Measurements from ENCODE around the gene PFKP. TPM values are rescaled to one million over a fixed set of nuclear protein-coding genes. Genes with fewer than 3 reads are reported as not detected.
A peak's percentile ranks its signal among the peaks of the same experiment; 100 is the strongest.
"Not testable (repeated sequence)": the region's sequence is repeated elsewhere in the genome, so short reads cannot be mapped to it uniquely, and the experiment has no call there.

PFKP gene
- total and polyA plus RNA-seq, 5 donors = 86.8 to 120 (median 113) TPM

DNA sequence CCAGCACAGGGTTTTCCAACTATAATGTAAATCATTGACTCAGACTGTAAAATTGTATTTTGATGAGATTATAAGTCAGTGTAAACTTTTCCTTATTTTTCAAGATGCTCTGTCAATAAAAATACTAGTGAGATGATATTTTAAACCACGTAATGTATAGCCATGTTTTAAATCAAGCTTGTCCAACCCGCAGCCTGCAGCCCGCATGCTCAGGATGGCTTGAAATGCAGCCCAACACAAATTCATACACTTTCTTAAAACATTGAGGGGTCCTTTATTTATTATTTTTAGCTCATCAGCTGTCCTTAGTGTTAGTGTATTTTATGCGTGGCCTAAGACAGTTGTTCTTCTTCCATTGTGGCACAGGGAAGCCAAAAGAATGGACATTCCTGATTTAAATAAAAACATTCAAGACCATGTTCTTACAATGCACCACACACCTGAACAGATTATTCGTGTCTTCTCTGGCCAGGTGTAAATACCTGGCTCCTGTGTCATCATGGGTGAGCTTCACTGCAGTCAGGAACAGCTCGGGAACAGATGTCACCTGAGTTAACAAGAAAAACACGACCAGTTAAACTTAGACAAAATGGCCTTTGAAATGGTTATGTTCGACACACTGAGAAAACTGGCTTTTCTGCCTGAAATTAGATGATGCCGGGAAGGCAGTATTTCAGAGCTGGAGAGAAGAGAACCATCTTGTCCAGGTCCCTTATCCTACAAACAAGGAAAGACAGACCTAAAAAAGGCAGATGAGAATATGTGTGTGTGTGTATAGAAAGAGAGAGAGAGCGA, 99.3 kb downstream of the PFKP start:
- H3K27ac ChIP-seq (ENCODE audit: low read length) = no peak overlapping the region
- DNase-seq (no peak), ATAC-seq (no peak)
- 93% methylated on average over 10 of the region's 10 CpGs for WGBS
- no peaks in the 10 kb centered on the region for H3K4me1 ChIP-seq (ENCODE audit: control insufficient read depth, insufficient read depth, low read length)
- H3K9me3 ChIP-seq (ENCODE audit: control insufficient read depth, low read length) = no peaks in the 10 kb centered on the region
- H3K4me3 ChIP-seq (ENCODE audit: low read length) = no peak overlapping the region
- intact Hi-C loops (cut with DNase I) = no loop called here
- H3K27me3 ChIP-seq (ENCODE audit: control insufficient read depth, insufficient read depth) = no peaks in the 10 kb centered on the region

DNA sequence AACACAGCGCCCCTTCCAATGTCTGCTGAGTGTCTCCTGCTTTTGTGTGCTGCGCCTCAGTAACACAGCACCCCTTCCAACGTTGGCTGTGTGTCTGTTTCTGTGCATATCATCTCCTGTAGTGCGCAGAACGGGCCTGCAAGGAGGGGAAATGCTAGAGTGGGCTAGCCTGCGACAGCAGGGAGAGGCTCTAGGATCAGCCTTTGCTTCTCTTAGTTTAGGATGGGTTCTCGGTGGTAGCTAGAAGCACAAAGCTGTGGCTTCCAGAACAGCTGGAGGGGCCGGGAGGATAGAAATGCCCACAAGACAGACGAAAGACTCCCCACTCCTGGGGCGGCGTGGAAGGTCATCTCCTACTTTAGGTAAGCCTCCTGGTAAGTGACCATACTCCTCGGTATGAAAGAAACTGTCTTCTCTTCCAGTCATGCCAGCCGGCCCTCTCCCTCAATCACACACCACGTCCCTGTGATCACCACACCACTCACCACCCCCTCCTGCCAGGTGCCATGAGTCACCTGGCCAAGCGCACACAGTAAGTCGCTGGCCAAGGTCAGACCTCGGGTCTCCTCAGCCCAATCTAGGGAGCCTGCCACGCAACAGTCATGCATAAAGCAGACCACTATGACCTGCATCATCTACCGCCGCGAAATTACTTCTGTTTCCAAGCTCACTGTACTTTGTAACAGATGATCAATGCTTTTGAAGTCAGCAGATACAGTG, 100.4 kb downstream of the PFKP start:
- DNase-seq (no peak), ATAC-seq (no peak)
- Histone ChIP-seq H3K4me1 (ENCODE audit: control insufficient read depth, insufficient read depth, low read length) (no peaks in the 10 kb centered on the region), H3K27ac (ENCODE audit: low read length) (no peak overlapping the region), H3K9me3 (ENCODE audit: control insufficient read depth, low read length) (no peaks in the 10 kb centered on the region), H3K27me3 (ENCODE audit: control insufficient read depth, insufficient read depth) (no peaks in the 10 kb centered on the region), H3K4me3 (ENCODE audit: low read length) (no peak overlapping the region)
- WGBS = 92% methylated on average over 21 of the region's 21 CpGs
- intact Hi-C loops (cut with DNase I) = no loop called here

DNA sequence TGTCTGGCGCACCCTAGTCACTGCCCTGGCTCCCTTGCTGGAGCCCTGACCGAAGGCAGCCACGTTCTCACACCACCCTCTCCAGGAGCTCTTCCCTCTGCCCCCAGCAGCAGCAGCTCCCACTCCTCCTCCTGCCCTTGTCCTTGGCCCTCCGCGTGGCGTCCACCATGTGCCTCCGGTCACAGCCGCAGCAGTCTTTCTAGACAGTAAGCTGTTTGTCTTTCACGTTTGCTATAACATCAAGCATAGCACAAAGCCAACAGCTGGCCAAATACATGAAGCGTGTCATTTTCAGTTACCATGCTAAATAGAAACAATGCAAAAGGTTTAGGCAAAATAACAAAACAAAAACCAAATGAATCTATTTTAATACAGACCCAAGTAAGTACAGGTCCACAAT, 101.9 kb downstream of the PFKP start:
- Histone ChIP-seq H3K4me1 (ENCODE audit: control insufficient read depth, insufficient read depth, low read length) (peaks cover 3% of the 10 kb centered on the region), H3K9me3 (ENCODE audit: control insufficient read depth, low read length) (no peaks in the 10 kb centered on the region), H3K27me3 (ENCODE audit: control insufficient read depth, insufficient read depth) (no peaks in the 10 kb centered on the region), H3K27ac (ENCODE audit: low read length) (no peak overlapping the region), H3K4me3 (ENCODE audit: low read length) (no peak overlapping the region)
- ATAC-seq (no peak), DNase-seq (no peak)
- intact Hi-C loops (cut with DNase I) = no loop called here
- 91% methylated on average over 10 of the region's 10 CpGs for WGBS

DNA sequence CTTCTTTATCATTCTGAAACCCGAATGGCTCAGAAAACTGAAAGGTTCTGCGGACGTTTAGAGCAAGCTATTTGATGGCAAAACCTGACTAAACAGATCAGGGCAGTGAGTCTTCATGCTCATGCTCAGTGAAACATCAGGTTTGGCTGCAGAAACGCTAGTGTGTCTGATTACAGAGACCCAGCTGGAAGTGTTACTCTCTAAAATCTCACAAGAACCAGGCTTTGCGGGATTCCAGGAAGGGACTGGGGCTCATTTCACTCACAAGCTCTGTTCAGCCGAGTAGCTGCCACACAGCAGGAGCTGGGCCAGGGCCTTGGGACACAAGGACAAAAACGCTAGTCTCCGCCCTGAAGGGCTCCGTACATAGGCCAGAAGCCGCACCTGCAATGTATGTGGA, 102.3 kb downstream of the PFKP start:
- Histone ChIP-seq H3K27ac (ENCODE audit: low read length) (no peak overlapping the region), H3K4me1 (ENCODE audit: control insufficient read depth, insufficient read depth, low read length) (peaks cover 3% of the 10 kb centered on the region), H3K9me3 (ENCODE audit: control insufficient read depth, low read length) (no peaks in the 10 kb centered on the region), H3K27me3 (ENCODE audit: control insufficient read depth, insufficient read depth) (no peaks in the 10 kb centered on the region), H3K4me3 (ENCODE audit: low read length) (no peak overlapping the region)
- WGBS = 90% methylated on average over 10 of the region's 10 CpGs
- no peak for DNase-seq
- intact Hi-C loops (cut with DNase I) = no loop called here
- ATAC-seq = no peak

DNA sequence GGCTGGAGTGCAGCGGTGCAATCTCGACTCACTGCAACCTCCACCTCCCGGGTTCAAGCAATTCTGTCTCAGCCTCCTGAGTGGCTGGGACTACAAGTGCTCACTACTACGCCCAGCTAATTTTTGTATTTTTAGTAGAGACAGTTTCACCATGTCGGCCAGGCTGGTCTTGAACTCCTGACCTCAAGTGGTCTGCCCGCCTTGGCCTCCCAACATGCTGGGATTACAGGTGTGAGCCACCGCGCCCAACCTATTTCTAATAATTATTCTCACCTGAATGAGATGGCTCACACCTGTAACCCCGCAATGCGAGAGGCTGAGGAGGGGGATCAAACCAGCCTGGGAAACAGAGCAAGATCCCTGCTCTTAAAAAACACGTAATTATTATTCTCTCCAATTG, 104.1 kb downstream of the PFKP start:
- DNase-seq = peak in 1 of 3 donors; percentile 58
- H3K27ac ChIP-seq (ENCODE audit: low read length); intact Hi-C loops (cut with DNase I); ATAC-seq; H3K27me3 ChIP-seq (ENCODE audit: control insufficient read depth, insufficient read depth); H3K9me3 ChIP-seq (ENCODE audit: control insufficient read depth, low read length); H3K4me1 ChIP-seq (ENCODE audit: control insufficient read depth, insufficient read depth, low read length): not testable (repeated sequence)
- H3K4me3 ChIP-seq (ENCODE audit: low read length) = peak overlapping the region; percentile 71
- 90% methylated on average over 11 of the region's 11 CpGs for WGBS

DNA sequence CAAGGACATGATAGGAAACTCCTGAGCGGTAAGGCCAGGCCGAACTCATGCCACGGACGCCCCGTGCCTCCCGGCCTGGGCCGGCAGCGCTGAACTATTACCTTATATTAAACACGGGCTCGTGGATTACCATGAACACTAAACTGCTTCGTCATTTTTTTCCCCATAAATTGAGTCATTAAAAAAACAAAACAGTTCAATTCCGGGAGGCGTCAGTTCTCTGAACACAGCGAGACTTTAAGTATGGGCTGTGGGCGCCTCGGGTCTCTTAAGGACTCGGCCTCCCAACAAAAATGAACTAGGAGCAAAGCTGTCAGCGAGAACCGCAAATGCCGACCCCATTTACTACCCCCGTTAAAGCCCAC, 104.7 kb downstream of the PFKP start:
- H3K27me3 ChIP-seq (ENCODE audit: control insufficient read depth, insufficient read depth) = no peaks in the 10 kb centered on the region
- H3K9me3 ChIP-seq (ENCODE audit: control insufficient read depth, low read length) = no peaks in the 10 kb centered on the region
- intact Hi-C loops (cut with DNase I) = no loop called here
- under 1% methylated on average over 21 of the region's 21 CpGs for WGBS
- peak overlapping the region; percentile 33 for H3K27ac ChIP-seq (ENCODE audit: low read length)
- DNase-seq (no peak), ATAC-seq (peak in 1 of 2 donors; percentile 12)
- peaks cover 3% of the 10 kb centered on the region for H3K4me1 ChIP-seq (ENCODE audit: control insufficient read depth, insufficient read depth, low read length)
- peak overlapping the region; percentile 71 for H3K4me3 ChIP-seq (ENCODE audit: low read length)

DNA sequence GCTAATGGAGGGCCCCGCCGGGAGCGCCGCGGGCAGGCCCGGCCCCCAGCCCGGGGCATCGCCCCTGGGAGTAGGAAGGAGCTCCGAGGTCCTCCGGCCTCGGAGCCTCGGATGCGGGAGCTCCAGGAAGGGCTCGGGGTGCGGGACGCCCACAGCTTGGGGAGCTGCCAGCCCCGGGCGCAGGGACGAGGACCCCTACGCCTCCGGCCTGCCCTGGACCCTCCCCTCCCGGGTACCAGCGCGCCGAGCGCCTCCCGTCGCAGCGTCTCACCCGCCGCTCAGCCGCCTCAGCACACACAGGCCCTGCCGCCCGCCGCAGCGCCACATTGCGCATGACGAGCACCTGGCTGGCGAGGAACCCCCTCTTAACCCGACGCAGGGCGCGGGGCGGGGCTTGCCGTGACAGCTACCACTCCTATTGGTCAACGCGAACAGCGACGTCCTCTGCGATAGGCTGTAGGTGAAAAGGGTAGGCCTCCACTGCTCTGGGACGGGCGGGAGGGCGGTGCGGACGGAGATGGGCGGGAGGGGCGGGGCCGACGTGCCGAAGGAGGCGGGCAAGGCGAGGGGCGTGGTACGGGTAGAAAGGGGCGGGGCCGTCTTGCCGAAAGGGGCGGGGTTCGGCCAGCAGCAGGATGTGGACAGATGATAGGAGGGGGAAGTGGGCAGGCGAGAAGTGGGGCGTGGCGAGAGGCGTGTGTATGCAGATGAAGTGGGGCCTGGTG, 105.3 kb downstream of the PFKP start, which contains the start of gene PITRM1:
PITRM1 (minus strand) TSS at position 337 of the 725 bp plus-strand sequence; CDS start at position 327, 10 bp downstream.
- H3K9me3 ChIP-seq (ENCODE audit: control insufficient read depth, low read length) = no peaks in the 10 kb centered on the region
- H3K27ac ChIP-seq (ENCODE audit: low read length) = peak within 1 kb of the TSS; percentile 33
- under 1% methylated on average over 73 of the region's 73 CpGs for WGBS
- intact Hi-C loops (cut with DNase I) = no loop called here
- no peaks in the 10 kb centered on the region for H3K27me3 ChIP-seq (ENCODE audit: control insufficient read depth, insufficient read depth)
- ATAC-seq (peak; percentile 98), DNase-seq (peak; percentile 99 to 100 (median 100))
- H3K4me1 ChIP-seq (ENCODE audit: control insufficient read depth, insufficient read depth, low read length) = peaks cover 3% of the 10 kb centered on the region
- peak within 1 kb of the TSS; percentile 71 for H3K4me3 ChIP-seq (ENCODE audit: low read length)

DNA sequence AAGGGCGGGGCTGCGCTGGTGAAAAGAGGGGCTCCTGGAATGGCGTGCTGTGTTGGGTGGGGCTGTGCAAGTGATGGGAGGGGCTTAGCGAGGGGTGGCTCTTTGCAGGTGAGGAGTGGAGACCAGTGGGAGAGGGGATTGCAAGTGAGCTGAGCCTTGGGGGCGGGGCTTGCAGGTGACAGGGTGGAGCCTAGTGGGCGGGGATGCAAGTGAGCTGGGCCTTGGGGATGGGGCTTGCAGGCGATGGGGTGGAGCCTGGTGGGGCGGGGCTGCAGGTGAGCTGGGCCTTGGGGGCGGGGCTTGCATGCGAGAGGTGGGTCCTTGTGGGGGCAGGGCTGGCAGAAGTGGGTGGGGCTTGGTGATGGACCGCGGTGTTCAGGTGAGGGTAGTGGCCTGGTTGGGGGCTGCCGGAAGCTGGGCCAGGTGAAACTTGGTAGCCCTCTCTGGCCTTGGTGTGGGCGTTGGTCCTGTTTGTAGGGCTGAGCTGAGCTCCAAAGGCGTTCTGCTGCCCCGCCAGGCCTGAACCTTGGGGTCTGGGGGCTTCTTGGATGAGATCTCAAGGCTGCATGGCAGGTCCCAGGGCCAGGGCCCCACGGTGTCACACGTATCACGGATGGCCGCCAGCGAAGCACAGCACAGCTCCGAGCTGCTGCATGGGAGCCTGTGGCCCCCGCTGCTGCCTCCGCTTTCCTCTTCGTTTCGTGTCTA, 106.0 kb downstream of the PFKP start:
- intact Hi-C loops (cut with DNase I) = no loop called here
- H3K4me3 ChIP-seq (ENCODE audit: low read length) = peak overlapping the region; percentile 55

DNA sequence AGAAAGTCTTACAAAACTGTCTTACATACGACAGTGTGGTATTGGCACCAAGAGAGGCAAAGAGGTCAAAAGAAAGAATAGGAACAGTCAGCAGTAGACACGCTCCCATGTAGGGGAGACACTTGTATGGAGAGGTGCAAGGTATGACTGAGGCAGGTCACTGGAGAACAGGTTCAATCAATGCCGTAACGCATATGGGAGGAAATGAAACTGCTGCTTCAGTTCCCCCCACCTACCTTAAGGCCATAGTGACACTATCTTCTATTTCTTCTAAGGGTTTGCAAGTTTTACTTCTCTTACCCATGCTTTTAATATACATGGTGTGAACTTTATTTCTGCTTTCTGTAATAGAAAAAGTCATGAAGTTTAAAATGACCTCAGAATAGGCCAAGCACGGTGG, 110.7 kb downstream of the PFKP start:
- Histone ChIP-seq H3K27ac (ENCODE audit: low read length) (no peak overlapping the region), H3K4me3 (ENCODE audit: low read length) (no peak overlapping the region), H3K27me3 (ENCODE audit: control insufficient read depth, insufficient read depth) (no peaks in the 10 kb centered on the region), H3K4me1 (ENCODE audit: control insufficient read depth, insufficient read depth, low read length) (peaks cover 2% of the 10 kb centered on the region), H3K9me3 (ENCODE audit: control insufficient read depth, low read length) (no peaks in the 10 kb centered on the region)
- WGBS = 85% methylated on average over 5 of the region's 5 CpGs
- DNase-seq = no peak
- intact Hi-C loops (cut with DNase I) = no loop called here
- ATAC-seq = no peak

More for the DNA sequence above, 106.0 kb downstream of the PFKP start:
- Histone ChIP-seq H3K27ac (ENCODE audit: low read length) (no peak overlapping the region), H3K4me1 (ENCODE audit: control insufficient read depth, insufficient read depth, low read length) (peaks cover 3% of the 10 kb centered on the region), H3K9me3 (ENCODE audit: control insufficient read depth, low read length) (no peaks in the 10 kb centered on the region), H3K27me3 (ENCODE audit: control insufficient read depth, insufficient read depth) (no peaks in the 10 kb centered on the region)
- ATAC-seq (no peak), DNase-seq (peak in 1 of 3 donors; percentile 77)
- 47% methylated on average over 26 of the region's 26 CpGs for WGBS

DNA sequence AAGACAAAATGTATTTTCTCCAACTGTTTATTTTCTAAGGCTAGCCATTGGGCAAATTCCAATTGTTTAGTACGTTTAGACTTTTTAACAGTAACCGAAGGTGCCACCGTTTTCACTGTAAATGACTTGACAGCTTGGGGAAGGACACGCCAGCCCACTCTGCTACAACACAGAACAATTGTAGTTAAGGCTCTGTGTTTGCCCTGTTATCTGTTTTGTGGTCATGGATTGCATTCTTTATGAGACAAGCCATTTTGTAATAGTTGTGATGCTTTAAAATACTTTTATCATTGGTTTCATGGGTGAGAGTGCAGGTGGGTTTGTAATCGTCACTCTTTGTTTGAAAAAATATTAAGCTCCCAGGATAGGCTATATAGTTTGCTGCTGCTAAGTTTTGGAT, 111.8 kb downstream of the PFKP start:
- 89% methylated on average over 5 of the region's 5 CpGs for WGBS
- Histone ChIP-seq H3K27ac (ENCODE audit: low read length) (no peak overlapping the region), H3K4me3 (ENCODE audit: low read length) (no peak overlapping the region), H3K27me3 (ENCODE audit: control insufficient read depth, insufficient read depth) (no peaks in the 10 kb centered on the region), H3K4me1 (ENCODE audit: control insufficient read depth, insufficient read depth, low read length) (no peaks in the 10 kb centered on the region), H3K9me3 (ENCODE audit: control insufficient read depth, low read length) (no peaks in the 10 kb centered on the region)
- intact Hi-C loops (cut with DNase I) = no loop called here
- DNase-seq (no peak), ATAC-seq (no peak)

Data from right cardiac atrium (tissue), 5 donors.